ENCODE measurements around the gene PIM1. TPM values are rescaled to one million over a fixed set of nuclear protein-coding genes. Genes with fewer than 3 reads are reported as not detected.

PIM1 gene
- total and polyA plus RNA-seq, 10 of the 15 experiments (the other 5 are each of a cell fraction or from before 2014, with no cell fraction given) = 0.66 to 33.9 (median 10.2) TPM

GRCh38 chr6:37155394-37156312 is 14.3 kb upstream of the PIM1 start (continued):
- TF ChIP-seq E2F8 (IDR thresholded peaks at IDR 0.05; ENCODE audit: low read depth, partially characterized antibody) = peak; percentile 60
- peak; percentile 29; the same call in 1 of the 2 replicates for TF ChIP-seq ZBTB40 (IDR thresholded peaks at IDR 0.05; ENCODE audit: borderline replicate concordance)
- peak; percentile 32; the same call in 1 of the 2 replicates for TF ChIP-seq GABPA (IDR thresholded peaks at IDR 0.05; ENCODE audit: low read depth)
- 0 out of 2 replicates have a peak, but pooled peaks have one; percentile 24 for TF ChIP-seq MAX (IDR thresholded peaks at IDR 0.05; ENCODE audit: low read depth, low read length)
- TF ChIP-seq STAT1 (conservative IDR thresholded peaks at IDR 0.05) = no peak
- peak; percentile 91 for TF ChIP-seq EED (IDR thresholded peaks at IDR 0.05; ENCODE audit: low read depth)
- no peak for TF ChIP-seq PML (IDR thresholded peaks at IDR 0.05; ENCODE audit: low read length)
- TF ChIP-seq MTA2 (IDR thresholded peaks at IDR 0.05; ENCODE audit: low read depth) = peak; percentile 90
- no peak for TF ChIP-seq SREBF2 (IDR thresholded peaks at IDR 0.05; ENCODE audit: low read length)
- no peak for TF ChIP-seq E4F1 (IDR thresholded peaks at IDR 0.05; ENCODE audit: borderline replicate concordance, partially characterized antibody)
- TF ChIP-seq SP1 (IDR thresholded peaks at IDR 0.05; ENCODE audit: low read depth, low read length) = peak; percentile 72
- no peak for TF ChIP-seq WRNIP1 (IDR thresholded peaks at IDR 0.05; ENCODE audit: borderline replicate concordance, low read depth, low read length)
- no peak for TF ChIP-seq ZZZ3 (IDR thresholded peaks at IDR 0.05; ENCODE audit: control insufficient read depth, insufficient read length, low read depth)
- peak; percentile 88 for TF ChIP-seq MEF2B (IDR thresholded peaks at IDR 0.05; ENCODE audit: partially characterized antibody, poor library complexity, severe bottlenecking)
- TF ChIP-seq ZNF207 (IDR thresholded peaks at IDR 0.05; ENCODE audit: borderline replicate concordance) = no peak
- TF ChIP-seq HDAC6 (IDR thresholded peaks at IDR 0.05; ENCODE audit: unreplicated experiment) = no peak
- TF ChIP-seq DPF2 (IDR thresholded peaks at IDR 0.05) = peak; percentile 32
- TF ChIP-seq ZNF217 (IDR thresholded peaks at IDR 0.05) = peak; percentile 71; the same call in 1 of the 2 replicates
- no peak for TF ChIP-seq YBX1 (IDR thresholded peaks at IDR 0.05)
- peak; percentile 85 for TF ChIP-seq MXI1 (IDR thresholded peaks at IDR 0.05; ENCODE audit: low read depth, low read length)
